ENCODE results near the gene TMEM121B. TPM values are rescaled to one million over a fixed set of nuclear protein-coding genes. Genes with fewer than 3 reads are reported as not detected.

TMEM121B gene
- total and polyA plus RNA-seq, 2 donors from 2014 or later = 0.19 to 1.2 TPM

GRCh38 chr22:17130199-17130598 is 9.0 kb upstream of the TMEM121B start:
- Histone ChIP-seq H3K27ac (ENCODE audit: low read depth in 2 of 2, low read length in 2 of 2) (no peak overlapping the region), H3K36me3 (ENCODE audit: control insufficient read depth in 2 of 3, insufficient read depth in 3 of 3, low read length in 3 of 3) (no peaks in the 10 kb centered on the region), H3K4me1 (ENCODE audit: control insufficient read depth in 2 of 3, insufficient read depth in 2 of 3, low read depth in 1 of 3, low read length in 3 of 3) (no peaks in the 10 kb centered on the region), H3K4me3 (ENCODE audit: low read length in 3 of 3) (no peak overlapping the region), H3K27me3 (ENCODE audit: control insufficient read depth, insufficient read depth, low read length) (no peaks in the 10 kb centered on the region), H3K9ac (ENCODE audit: low read length in 3 of 3) (no peak overlapping the region), H3K9me3 (ENCODE audit: control insufficient read depth in 2 of 3, insufficient read depth in 1 of 3, low read length in 3 of 3) (no peaks in the 10 kb centered on the region)
- no peak for FAIRE-seq
- TF ChIP-seq CTCF (IDR thresholded peaks at IDR 0.05; ENCODE audit: borderline replicate concordance, extremely low read depth, insufficient read depth) = no peak
- no peak for DNase-seq
- intact Hi-C loops (cut with DNase I) = no loop called here

GRCh38 chr22:17120711-17121232 is 388 bp downstream of the TMEM121B start:
- no peak for FAIRE-seq

GRCh38 chr22:17120281-17120680 is 879 bp downstream of the TMEM121B start:
- intact Hi-C loops (cut with DNase I) = no loop called here
- no peak overlapping the region for H3K4me3 ChIP-seq (ENCODE audit: low read length in 3 of 3)
- H3K27ac ChIP-seq (ENCODE audit: low read depth in 2 of 2, low read length in 2 of 2) = no peak overlapping the region
- no peaks in the 10 kb centered on the region for H3K9me3 ChIP-seq (ENCODE audit: control insufficient read depth in 2 of 3, insufficient read depth in 1 of 3, low read length in 3 of 3)
- peaks cover 0 to 5% (median 0%) of the 10 kb centered on the region in 3 donors for H3K4me1 ChIP-seq (ENCODE audit: control insufficient read depth in 2 of 3, insufficient read depth in 2 of 3, low read depth in 1 of 3, low read length in 3 of 3)
- no peak overlapping the region for H3K9ac ChIP-seq (ENCODE audit: low read length in 3 of 3)
- FAIRE-seq (no peak), DNase-seq (peak; percentile 83 to 85 (median 84))
- no peaks in the 10 kb centered on the region for H3K36me3 ChIP-seq (ENCODE audit: control insufficient read depth in 2 of 3, insufficient read depth in 3 of 3, low read length in 3 of 3)
- no peaks in the 10 kb centered on the region for H3K27me3 ChIP-seq (ENCODE audit: control insufficient read depth, insufficient read depth, low read length)
- TF ChIP-seq CTCF (IDR thresholded peaks at IDR 0.05; ENCODE audit: borderline replicate concordance, extremely low read depth, insufficient read depth) = no peak

More at GRCh38 chr22:17120711-17121232, 388 bp downstream of the TMEM121B start:
- H3K4me3 ChIP-seq (ENCODE audit: low read length in 3 of 3) = no peak overlapping the region
- no peaks in the 10 kb centered on the region for H3K9me3 ChIP-seq (ENCODE audit: control insufficient read depth in 2 of 3, insufficient read depth in 1 of 3, low read length in 3 of 3)
- no peak for TF ChIP-seq CTCF (IDR thresholded peaks at IDR 0.05; ENCODE audit: borderline replicate concordance, extremely low read depth, insufficient read depth)
- intact Hi-C loops (cut with DNase I) = no loop called here
- DNase-seq = no peak
- H3K36me3 ChIP-seq (ENCODE audit: control insufficient read depth in 2 of 3, insufficient read depth in 3 of 3, low read length in 3 of 3) = no peaks in the 10 kb centered on the region
- H3K27ac ChIP-seq (ENCODE audit: low read depth in 2 of 2, low read length in 2 of 2) = no peak overlapping the region
- H3K27me3 ChIP-seq (ENCODE audit: control insufficient read depth, insufficient read depth, low read length) = no peaks in the 10 kb centered on the region
- H3K4me1 ChIP-seq (ENCODE audit: control insufficient read depth in 2 of 3, insufficient read depth in 2 of 3, low read depth in 1 of 3, low read length in 3 of 3) = peaks cover 0 to 5% (median 0%) of the 10 kb centered on the region in 3 donors
- no peak overlapping the region for H3K9ac ChIP-seq (ENCODE audit: low read length in 3 of 3)

Measured in kidney (tissue), 14 donors.